A673 (cell line): ENCODE results near the gene PELI2. TPM values are rescaled to one million over a fixed set of nuclear protein-coding genes. Genes with fewer than 3 reads are reported as not detected.

Experiments used
- BruUV-seq: library from RNA; stranded (reverse); fragments of 400-500 nt; replicated peaks from 2 replicates; lab custom pipeline; 2021; lab: Mats Ljungman, UMichigan
- CTCF ChIA-PET: fragments of 300-600 bp; sonication (Branson Sonifier 250); formaldehyde crosslinking; loops from one replicate; lab custom pipeline; 2022; ENCODE audit warnings: antibody characterized with exemption; lab: Charles Lee
- POLR2A ChIA-PET: fragments of 300-600 bp; sonication (Branson Sonifier 250); formaldehyde crosslinking; loops from one replicate; lab custom pipeline; 2022; ENCODE audit warnings: antibody characterized with exemption; ENCODE audit not compliant: low non-redundant PET; lab: Charles Lee
- DNase-seq: peaks from one replicate; pipeline ENCODE4 v3.0.0-alpha.2; 2015; ENCODE audit warnings: low spot score
- H3K27ac ChIP-seq: fragments of 200-600 bp; sonication (generic); 2 replicates; pipeline ENCODE4 v1.5.1; 2016; ENCODE audit warnings: mixed run types, low read depth, mild to moderate bottlenecking, mixed read lengths, antibody characterized with exemption, low read length; ENCODE audit not compliant: poor library complexity, severe bottlenecking
- H3K27me3 ChIP-seq: fragments of 200-600 bp; sonication (generic); replicated peaks from 2 replicates; pipeline ENCODE4 v1.6.1; 2017; ENCODE audit warnings: mixed run types, low read depth, mild to moderate bottlenecking, mixed read lengths, antibody characterized with exemption, low read length; ENCODE audit not compliant: insufficient read depth, poor library complexity
- H3K36me3 ChIP-seq: fragments of 200-600 bp; sonication (generic); 2 replicates; pipeline ENCODE4 v1.6.1; 2016; ENCODE audit warnings: mixed run types, mild to moderate bottlenecking, mixed read lengths, antibody characterized with exemption, low read length; ENCODE audit not compliant: insufficient read depth, poor library complexity, severe bottlenecking
- H3K4me1 ChIP-seq: fragments of 200-600 bp; sonication (generic); 2 replicates; pipeline ENCODE4 v1.6.1; 2017; ENCODE audit warnings: mixed run types, mild to moderate bottlenecking, mixed read lengths, antibody characterized with exemption, low read length; ENCODE audit not compliant: insufficient read depth, poor library complexity, severe bottlenecking
- H3K4me3 ChIP-seq: fragments of 200-600 bp; sonication (generic); 2 replicates; pipeline ENCODE4 v1.5.1; 2016; ENCODE audit warnings: low read depth, mixed run types, mild to moderate bottlenecking, mixed read lengths, low read length; ENCODE audit not compliant: poor library complexity, severe bottlenecking
- H3K9me3 ChIP-seq: fragments of 200-600 bp; sonication (generic); 2 replicates; pipeline ENCODE4 v1.6.1; 2016; ENCODE audit warnings: mixed run types, low read depth, mild to moderate bottlenecking, mixed read lengths, antibody characterized with exemption, low read length; ENCODE audit not compliant: poor library complexity, severe bottlenecking
- CTCF ChIP-seq: fragments of 300-800, 200-600 bp; sonication (generic); conservative IDR thresholded peaks from 2 replicates; pipeline ENCODE4 v1.5.1; 2017; ENCODE audit warnings: low read depth, mild to moderate bottlenecking, antibody characterized with exemption, low read length, moderate library complexity, mixed read lengths
- EZH2 ChIP-seq: fragments of 200-600 bp; sonication (generic); IDR thresholded peaks from 2 replicates; pipeline ENCODE4 v1.6.1; 2017; ENCODE audit warnings: borderline replicate concordance, low read depth, mild to moderate bottlenecking, mixed read lengths, antibody characterized with exemption, low read length; ENCODE audit not compliant: poor library complexity, severe bottlenecking
- intact Hi-C: fragments of 100-400 bp; cut with micrococcal nuclease; formaldehyde crosslinking; loops from one replicate; pipeline ENCODE4 v1.10.0; 2022; ENCODE audit not compliant: unreplicated experiment
- total RNA-seq: library from RNA; stranded (reverse); gene quantifications from 2 replicates; pipeline ENCODE4 v1.2.3, GENCODE V29; 2021

Gene PELI2
- total RNA-seq, 1 experiment from 2014 or later = 5.5 TPM

GRCh38 chr14:56289155-56289554 is 170.9 kb downstream of the PELI2 start:
- no peak overlapping the region for H3K27ac ChIP-seq
- ChIA-PET CTCF (no interaction called here), POLR2A (no interaction called here)
- H3K4me3 ChIP-seq = no peak overlapping the region
- H3K27me3 ChIP-seq = no peaks in the 10 kb centered on the region
- H3K4me1 ChIP-seq = no peaks in the 10 kb centered on the region
- no peaks in the 10 kb centered on the region for H3K9me3 ChIP-seq
- no peak for DNase-seq
- H3K36me3 ChIP-seq = no peaks in the 10 kb centered on the region
- intact Hi-C loops = no loop called here
- no TSS peak for BruUV-seq
- TF ChIP-seq CTCF (no peak), EZH2 (no peak)

- Histone ChIP-seq H3K36me3 (no peaks in the 10 kb centered on the region), H3K4me1 (no peaks in the 10 kb centered on the region), H3K27ac (no peak overlapping the region), H3K27me3 (no peaks in the 10 kb centered on the region), H3K9me3 (no peaks in the 10 kb centered on the region), H3K4me3 (no peak overlapping the region)
- intact Hi-C loops = no loop called here
- no peak for DNase-seq
- BruUV-seq = no TSS peak
- CTCF ChIA-PET = no interaction called here
- POLR2A ChIA-PET = no interaction called here
- TF ChIP-seq EZH2 = no peak
- TF ChIP-seq CTCF = no peak
These were observed 172.0 kb downstream of the PELI2 start for GRCh38 chr14:56290195-56290594.

GRCh38 chr14:56292970-56293369 is 174.8 kb downstream of the PELI2 start:
- intact Hi-C loops = no loop called here
- H3K4me1 ChIP-seq = no peaks in the 10 kb centered on the region
- ChIA-PET POLR2A (no interaction called here), CTCF (no interaction called here)
- no TSS peak for BruUV-seq
- H3K4me3 ChIP-seq = no peak overlapping the region
- H3K9me3 ChIP-seq = no peaks in the 10 kb centered on the region
- no peaks in the 10 kb centered on the region for H3K36me3 ChIP-seq
- no peaks in the 10 kb centered on the region for H3K27me3 ChIP-seq
- H3K27ac ChIP-seq = no peak overlapping the region
- DNase-seq = no peak
- TF ChIP-seq EZH2 (no peak), CTCF (no peak)
